IPS DF 4.7 (cell line): ENCODE data around the gene ERC2.

Source experiments
- DNase-seq: peaks from one replicate; pipeline ENCODE4 v3.0.0-alpha.2; 2013; ENCODE audit warnings: low spot score; ENCODE audit errors: extremely low read depth

Gene ERC2

DNA sequence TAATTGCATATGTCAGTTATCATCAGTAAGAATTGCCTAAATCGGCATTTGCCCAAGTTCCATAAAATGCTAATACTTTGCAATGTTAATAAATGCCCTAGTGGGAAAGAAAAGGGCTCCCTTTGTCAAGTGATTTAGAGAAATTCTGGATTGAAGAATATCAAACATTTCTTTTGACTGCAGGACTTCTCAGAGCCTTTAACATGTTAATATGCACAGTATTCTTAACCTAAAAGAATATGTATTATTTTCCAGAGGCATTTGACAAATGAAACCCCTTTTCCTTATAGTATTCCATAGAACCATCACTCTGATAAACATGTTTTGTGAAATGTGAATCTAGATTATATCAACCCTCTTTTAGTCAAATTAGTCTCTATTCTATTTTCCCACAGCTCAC lies 529.0 kb downstream of the ERC2 start:
- no peak for DNase-seq

DNA sequence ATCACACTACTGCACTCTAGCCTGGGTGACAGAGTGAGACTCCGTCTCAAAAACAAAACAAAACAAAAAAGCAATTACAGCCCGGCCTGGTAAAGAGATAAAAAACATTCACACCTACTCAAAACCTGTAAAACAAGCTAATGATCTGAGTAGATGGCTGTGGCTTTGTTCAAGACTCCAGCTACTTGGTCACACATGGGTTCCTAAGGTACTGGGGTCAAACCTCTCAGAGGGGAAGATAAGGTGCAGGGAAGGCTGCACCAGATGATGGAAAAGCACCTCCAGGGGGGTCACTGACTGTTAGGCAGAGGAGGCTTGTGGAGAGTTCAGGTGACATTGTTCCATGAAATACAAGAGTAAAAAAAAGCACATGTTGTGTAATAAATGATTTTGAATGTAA lies 531.0 kb downstream of the ERC2 start:
- no peak for DNase-seq

DNA sequence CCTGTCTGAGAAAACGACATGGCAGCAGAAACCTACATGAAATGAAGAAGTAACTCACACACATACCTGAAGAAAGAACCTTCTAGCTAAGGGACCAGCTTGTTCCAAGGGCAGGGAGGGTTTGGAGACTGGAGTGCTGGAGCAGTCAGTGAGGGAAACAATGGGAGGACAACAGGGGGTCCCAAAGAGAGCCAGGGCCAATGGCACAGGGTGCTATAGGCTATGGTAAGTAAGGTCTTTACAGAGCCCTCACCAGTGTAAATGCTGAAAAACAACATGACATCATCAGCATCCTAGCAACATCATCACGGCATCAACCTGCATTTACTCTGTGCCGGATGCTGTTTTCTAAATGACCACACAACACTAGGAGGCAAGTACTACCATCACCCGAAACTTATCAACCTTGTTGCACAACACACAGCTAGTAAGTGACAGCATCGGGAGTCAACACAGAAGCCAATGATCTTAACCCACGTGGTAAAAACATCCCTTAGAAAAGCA lies 531.7 kb downstream of the ERC2 start:
- no peak for DNase-seq

DNA sequence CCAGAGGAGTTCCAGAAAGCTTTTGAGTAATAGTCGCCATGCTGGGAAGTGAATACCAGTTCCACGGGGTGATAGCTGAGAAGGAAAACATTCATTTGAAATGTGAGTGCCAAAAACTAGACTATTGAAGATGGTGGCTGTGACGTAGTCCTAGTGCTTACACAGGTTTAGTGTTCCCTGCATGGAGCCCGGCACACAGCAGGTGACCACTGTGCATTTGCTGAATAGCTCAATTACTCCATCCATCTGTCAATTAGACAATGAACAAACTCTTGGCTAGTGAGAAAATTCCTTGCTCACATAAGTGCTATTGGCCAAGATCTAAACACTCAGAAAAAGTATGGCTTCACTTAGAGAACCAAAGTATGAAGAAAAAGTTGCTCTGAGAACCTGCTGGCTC lies 533.0 kb downstream of the ERC2 start:
- no peak for DNase-seq

DNA sequence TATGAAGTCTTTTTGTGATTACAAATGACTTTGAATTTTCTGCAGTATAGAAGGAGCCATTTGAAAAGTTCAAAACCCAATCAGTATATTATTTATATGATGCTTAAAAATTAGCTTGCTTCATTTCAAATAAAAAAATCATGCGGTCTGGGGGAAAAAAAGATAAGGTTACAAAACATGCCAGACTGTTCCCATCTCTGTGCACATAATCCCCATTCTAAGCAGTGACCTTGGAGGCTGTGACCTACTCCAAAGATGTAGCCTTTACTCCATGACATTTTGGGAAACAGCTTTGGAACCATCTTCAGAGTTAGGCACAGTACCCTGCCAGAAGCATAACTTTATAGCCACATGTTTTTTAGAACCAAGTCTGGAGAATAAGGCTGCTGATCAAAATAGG lies 533.5 kb downstream of the ERC2 start:
- no peak for DNase-seq

DNA sequence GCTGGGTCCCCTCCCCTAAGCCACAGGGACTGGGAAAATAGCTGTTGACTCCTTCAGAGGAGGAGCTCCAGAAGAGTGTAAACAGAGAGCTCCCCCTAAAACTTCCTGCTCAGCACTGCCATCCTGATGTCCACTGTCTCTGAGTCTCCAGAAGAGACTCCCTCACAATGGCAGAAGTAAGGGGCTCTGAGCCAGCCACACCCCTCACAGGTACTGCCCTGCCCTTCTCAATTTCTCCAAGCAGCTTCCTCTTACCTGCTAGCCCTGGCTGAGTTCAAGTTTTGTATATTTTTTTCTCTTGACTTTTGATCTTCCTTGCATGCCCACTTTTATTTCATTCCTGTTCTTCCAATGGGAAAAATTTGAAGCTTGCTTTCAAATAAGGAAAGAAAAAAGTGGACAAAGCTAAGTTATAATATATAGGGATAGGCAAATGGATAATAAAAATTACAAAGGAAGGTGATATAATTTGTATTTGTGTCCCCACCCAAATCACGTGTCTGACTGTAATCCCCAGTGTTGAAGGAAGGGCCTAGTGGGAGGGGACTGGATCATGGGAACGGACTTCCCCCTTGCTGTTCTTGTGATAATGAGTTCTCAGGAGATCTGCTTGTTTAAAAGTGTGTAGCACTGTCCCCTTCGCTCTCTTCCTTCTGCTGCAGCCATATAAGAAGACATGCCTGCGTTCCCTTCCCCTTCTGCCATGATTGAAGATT lies 539.0 kb downstream of the ERC2 start:
- DNase-seq = no peak

DNA sequence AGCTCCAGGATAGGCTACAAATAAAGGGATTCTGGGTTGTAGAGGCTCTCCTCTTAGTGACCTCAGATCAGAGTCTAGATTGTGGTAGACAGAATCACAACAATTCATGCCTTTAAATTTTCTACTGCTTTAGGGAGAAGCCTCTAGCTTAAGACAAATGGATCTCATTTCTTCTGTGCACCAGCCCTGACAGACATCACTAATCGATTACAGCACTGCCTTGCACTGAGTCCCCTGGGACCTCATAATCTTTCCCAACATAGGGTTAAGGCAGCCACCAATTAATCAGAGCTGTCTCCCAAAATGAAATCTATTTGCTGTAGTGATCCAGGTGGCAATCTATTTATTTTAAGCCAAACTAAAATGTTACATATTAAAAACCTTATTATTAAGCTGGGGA lies 544.6 kb downstream of the ERC2 start:
- no peak for DNase-seq

DNA sequence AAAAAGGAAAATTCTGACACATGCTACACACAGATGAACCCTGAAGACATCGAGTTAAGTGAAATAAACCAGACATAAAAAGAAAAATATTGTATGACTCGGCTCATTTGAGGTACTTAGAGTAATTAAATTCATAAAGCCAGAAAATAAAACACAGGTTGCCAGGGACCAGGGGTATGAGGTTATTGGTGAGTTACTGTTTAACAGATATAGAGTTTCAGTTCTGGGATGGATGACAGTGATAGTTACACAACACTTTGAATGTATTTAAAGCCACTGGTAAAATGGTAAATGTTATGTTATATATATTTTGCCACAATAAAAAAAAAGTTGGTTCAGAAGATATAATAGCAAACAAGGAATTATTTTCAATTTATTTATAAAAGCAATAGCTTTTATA lies 545.1 kb downstream of the ERC2 start:
- no peak for DNase-seq

DNA sequence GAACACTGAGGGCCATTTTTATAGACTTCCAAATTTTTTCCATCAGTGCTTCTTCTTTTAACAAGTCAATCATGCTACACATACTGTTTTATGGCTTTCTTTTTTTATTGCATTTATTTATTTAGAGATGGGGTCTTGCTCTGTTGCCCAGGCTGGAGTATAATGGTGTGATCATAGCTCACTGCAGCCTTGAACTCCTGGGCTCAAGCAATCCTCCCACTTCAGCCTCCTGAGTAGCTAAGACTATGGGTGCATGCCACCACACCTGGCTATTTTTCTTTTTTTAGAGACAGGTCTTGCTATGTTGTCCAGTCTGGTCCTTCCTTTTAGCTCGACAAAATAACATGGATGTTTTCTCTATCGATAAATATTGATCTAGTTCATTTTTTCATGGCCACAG lies 555.4 kb downstream of the ERC2 start:
- no peak for DNase-seq

DNA sequence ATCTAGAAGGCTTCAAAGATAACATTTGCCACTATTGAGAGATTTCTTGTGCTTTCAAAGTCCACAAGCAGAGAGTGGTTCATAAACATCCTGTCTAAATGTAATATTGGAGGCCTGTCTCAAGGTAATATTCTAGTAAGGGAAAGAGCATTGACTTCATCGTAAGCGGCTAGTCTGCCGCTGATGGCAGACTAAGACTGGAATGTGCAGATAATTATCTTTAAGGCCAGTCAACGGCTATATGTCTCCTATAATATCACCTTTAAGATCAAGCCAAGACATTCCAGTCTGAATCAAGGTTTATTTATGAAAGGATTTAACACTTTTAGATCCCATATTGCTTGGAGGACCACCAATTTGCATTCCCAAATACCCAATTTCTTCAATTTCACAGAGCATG lies 557.0 kb downstream of the ERC2 start:
- no peak for DNase-seq

DNA sequence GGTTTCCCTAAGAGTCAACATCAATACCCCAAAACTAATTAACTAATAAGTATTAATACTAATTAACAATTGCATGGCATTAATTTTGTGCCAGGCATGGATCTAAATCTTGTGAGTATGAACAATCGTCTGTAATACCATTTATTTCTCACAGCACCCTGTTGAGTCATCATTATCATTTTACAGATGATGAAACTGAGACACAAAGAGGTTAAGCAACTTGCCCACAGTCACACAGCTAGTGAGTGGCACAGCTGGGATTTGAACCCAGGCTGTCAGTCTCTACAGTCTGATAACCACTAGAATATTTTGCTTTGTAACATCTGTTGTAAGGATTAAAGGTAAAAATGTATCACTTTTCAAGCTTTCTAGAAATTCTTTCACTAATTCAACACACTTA lies 557.7 kb downstream of the ERC2 start:
- no peak for DNase-seq

DNA sequence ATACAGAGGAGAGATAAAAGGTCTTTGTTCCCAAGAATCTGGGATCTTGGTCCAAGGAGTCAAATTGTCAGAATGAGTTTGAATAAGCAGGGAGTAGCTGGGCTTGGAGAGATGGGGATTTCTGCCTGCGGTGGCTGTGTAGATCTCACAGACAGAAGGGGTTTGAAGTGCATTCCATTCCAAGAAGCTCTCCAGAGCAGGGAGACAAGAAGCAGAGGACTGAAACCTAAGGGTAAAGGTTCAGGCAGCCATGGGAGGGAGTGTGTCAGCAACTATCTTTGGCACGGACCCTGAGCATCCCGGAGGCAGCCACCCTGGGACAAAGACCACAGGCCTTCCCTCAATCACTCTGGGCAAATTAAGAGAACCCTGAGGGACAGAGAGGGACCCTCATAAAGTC lies 558.9 kb downstream of the ERC2 start:
- no peak for DNase-seq

DNA sequence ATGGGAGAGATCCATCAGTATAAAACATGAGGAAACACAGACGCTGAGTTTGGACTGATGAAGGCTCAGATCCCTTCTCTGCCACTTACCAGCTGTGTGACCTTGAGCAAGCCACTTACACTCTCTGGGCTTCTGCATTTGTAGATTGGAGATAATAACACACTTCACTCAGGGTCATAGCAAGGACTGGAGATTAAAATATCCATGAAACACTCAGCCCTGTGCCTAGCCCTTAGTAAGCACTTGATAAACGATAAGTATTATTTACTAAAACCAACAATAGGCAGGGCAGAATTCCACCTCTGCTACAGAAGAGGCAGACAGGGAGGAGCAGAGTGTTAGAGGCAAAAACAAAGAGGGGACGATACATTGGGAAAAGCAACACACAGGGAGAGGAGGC lies 560.7 kb downstream of the ERC2 start:
- DNase-seq = no peak

DNA sequence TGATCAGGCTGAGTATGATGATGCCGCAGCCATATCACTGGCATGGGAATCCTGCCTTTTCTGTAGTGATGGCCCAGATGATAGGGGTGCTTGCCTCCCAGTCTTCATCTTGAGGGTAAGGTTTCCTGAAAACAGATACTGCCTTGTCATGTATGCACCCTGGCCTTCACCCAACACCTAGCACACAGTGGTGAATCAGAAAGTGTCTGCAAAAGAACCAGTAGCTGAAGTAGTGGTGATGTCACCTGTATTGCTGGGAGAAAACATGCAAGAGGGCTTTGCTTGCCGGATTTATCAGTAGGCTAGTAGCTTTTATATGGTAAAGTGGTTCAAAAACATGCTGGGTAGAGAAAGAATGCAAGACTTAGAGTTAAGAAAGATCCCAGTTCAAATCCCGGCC lies 561.4 kb downstream of the ERC2 start:
- DNase-seq = no peak

DNA sequence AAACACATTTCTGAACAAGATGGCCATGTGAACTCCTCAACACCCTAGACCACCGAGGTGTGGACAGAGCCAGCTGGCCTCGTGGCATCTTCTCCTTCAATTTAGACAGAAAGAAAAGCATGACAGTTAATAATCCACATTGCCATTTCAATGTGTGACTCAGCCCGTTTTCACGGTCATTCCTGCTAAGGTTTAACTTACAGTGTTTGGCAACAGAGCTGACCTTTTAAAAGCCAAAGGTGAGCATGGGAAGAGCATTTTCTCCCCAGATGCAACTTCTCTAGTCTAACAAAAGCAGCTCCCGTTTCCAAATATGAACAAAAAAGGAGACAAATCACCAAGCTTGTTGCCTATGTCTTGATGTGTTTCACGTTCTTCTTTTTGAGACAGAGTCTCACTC lies 563.6 kb downstream of the ERC2 start:
- DNase-seq = no peak

DNA sequence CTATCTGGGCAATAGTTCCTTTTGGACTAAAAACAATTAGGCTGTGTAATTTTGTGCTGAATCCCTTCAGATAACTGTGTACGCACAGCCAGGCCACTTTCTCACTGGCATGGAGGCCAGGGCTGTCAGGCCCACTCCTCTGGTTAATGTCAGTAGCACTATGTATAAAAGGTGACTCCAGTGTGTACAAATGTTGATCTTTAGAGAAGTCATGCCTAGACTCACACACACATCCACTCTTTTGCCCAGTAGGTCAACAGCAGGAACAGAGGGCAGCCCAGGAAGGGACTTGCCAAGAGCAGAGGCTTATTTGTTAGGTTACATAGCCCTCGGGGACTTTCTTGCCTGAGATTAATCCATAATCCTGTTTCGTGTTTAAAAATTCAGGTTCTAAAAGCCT lies 564.6 kb downstream of the ERC2 start:
- no peak for DNase-seq

DNA sequence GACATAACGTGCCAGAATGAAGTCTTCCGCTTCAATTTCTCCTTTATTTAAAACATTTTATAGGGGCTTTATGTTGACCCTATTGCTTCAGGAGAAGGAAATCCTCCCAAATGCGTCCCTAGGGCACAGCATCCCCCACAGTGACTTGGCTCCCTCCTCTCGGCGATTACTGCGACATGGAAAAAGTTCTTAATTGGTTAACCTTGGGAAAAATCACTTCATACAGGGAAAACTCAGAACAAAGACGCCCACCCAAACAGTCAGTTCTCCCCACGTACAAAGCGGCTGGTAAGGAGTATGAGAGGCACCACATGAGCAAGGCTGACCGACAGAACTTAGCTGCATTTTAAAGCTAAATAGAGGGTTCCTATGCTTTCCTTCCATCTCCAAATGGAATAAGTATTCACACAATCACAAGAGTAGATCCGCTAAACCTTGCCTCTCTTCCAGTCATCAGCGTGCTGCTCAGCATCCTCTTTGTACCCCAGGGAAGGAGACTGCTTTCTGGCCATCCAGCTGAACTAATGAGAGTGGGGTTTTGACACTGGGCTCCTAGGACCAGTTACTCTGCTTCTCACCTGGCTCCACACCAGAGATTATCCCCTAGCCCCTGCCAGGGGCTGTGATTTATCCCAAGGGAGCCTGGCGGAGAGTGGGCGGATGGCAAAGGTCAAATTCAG lies 565.9 kb downstream of the ERC2 start:
- DNase-seq = no peak

DNA sequence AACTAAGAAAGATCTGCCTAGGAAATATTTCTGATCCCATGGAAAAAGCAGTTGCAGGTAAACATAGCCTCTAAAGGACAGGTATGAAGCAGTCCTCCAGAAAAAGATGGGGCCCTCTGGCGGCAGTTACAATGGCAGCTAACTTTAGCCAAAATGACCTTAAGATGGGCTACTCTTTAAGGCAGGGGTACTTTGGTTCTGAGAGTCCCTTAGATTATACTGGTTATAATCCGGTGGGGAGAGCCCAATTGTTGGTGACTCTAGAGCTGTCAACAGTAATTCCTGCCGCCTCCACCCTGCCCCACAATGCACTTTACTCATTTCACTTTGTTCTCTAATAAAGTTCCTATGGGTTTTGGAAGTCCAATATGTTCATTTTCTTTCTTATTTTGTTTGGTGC lies 568.4 kb downstream of the ERC2 start:
- DNase-seq = no peak

DNA sequence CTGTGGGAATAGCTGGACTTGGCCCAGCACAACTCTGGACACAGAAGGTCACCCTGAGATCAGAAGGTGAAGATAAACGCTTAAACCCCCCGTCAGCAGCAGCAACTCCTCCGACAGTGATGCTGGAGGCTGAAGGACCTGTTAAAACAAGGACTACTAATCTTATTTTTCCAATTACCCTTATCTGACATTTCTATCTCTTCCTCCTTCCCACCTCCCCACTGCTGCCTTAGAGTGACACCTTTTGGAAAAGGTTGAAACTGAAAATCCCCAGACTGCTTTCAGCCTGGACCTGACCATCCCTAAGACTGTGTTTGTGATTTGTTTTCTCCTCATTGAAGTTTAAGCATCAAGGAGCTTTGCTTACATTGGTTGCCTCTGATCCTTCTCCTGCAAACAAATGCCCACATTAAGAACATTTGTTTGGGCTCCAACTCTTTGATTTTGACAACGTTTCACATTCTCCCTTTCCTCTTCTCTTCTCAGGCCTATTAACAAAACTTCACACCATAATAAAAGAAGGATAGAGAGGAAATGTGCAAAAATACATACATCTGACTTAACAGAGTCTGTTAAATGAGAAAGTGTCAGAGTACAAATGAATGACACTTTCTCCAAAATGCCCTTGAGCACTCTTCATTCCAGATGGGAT lies 570.6 kb downstream of the ERC2 start:
- no peak for DNase-seq

DNA sequence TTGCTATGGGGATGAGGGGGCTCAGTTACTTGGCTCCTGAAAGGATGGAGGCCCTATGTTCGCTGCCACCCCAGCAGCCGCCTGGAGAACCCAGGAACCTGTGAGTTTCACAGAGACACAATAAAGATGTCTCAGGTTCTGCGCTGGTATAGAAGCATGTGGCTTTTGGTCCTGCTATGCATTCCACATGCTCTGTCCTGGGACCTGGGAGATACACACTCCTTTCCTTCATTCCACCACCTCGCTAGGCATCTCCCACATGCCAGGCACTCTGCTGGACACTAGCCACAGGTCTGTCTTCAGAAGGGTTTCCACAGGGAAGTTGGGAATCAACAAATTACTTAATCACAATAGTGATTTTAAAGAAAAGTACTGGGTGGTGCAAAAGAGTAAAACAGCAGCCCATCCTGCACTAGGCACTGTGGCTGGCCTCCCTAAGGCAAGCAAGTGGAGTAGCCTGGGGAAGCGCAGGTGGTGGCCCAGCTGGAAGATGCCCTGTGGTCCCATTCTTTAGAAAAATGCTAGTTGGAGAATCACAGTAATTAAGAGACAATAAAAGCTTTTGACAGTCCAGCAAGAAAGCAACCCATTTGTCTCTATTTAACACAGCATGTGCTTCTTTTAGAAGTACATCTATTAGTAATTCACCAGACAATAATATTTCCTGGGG lies 572.2 kb downstream of the ERC2 start:
- DNase-seq = no peak

DNA sequence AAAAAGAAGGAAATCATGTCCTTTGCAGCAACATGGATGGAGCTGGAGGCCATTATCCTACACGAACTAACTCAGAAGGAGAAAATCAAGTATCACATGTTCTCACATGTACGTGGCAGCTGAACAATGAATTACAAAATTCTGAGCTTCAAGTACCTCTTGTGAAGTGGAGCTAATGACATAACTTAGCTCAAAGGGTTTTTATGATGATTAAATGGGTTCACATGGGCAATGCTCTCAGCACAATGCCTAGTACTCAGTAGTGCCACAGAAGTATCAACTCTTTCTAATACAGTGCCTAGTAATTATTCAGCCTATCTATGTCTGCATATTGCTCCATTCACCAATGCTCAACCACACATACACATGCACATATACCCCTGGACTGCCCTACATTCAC lies 573.7 kb downstream of the ERC2 start:
- DNase-seq = no peak

DNA sequence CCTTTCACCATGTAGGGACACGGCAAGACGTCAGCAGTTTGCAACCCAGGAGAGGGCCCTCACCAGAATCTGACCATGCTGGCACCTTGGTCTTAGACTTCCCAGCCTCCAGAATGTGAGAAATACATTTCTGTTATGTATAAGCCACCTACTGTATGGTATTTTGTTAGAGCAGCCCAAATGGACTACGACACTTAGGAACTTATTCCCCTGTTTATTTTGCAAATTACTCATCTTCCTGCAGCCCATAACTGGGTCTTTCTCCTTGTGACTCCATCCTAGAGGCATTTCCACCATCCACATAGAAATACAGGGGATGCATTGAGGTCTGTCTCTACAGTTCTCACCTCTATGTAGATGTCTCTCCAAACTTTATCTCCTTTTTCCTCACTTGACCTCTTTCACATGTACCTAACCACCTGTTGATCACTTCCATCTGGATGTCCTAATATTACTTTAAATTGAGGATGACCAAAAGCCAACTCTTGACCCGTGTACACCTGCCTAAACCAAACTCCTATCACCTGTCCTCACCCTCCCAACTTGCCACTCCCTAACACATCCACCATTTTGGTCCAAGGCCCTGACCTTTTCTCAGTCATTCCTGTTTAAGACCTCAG lies 575.1 kb downstream of the ERC2 start:
- DNase-seq = no peak
